ENCODE measurements around the gene ZNF232. TPM values are rescaled to one million over a fixed set of nuclear protein-coding genes. Genes with fewer than 3 reads are reported as not detected.
"Not testable (repeated sequence)": the region's sequence is repeated elsewhere in the genome, so short reads cannot be mapped to it uniquely, and the experiment has no call there.

ZNF232 gene
- total RNA-seq, 1 donor = 5.2 TPM

GRCh38 chr17:5122586-5123342 lies 11.1 kb upstream of the ZNF232 start:
- DNase-seq (ENCODE audit: low read depth) = no peak
- H3K4me3 ChIP-seq (ENCODE audit: low read depth, low read length) = peak overlapping the region; percentile 55
- TF ChIP-seq CTCF (IDR thresholded peaks at IDR 0.05; ENCODE audit: insufficient read depth, low read depth, low read length) = no peak

- DNase-seq (ENCODE audit: low read depth) = not testable (repeated sequence)
- peak overlapping the region; percentile 55 for H3K4me3 ChIP-seq (ENCODE audit: low read depth, low read length)
Measured at GRCh38 chr17:5122056-5122455, 10.4 kb upstream of the ZNF232 start.

- TF ChIP-seq CTCF (IDR thresholded peaks at IDR 0.05; ENCODE audit: insufficient read depth, low read depth, low read length) = no peak
- no peak for DNase-seq (ENCODE audit: low read depth)
- H3K4me3 ChIP-seq (ENCODE audit: low read depth, low read length) = no peak overlapping the region
Measured at GRCh38 chr17:5121186-5121841, 9.6 kb upstream of the ZNF232 start.

- not testable (repeated sequence) for DNase-seq (ENCODE audit: low read depth); H3K4me3 ChIP-seq (ENCODE audit: low read depth, low read length)
Measured at GRCh38 chr17:5120436-5121185, 8.9 kb upstream of the ZNF232 start.

DNA sequence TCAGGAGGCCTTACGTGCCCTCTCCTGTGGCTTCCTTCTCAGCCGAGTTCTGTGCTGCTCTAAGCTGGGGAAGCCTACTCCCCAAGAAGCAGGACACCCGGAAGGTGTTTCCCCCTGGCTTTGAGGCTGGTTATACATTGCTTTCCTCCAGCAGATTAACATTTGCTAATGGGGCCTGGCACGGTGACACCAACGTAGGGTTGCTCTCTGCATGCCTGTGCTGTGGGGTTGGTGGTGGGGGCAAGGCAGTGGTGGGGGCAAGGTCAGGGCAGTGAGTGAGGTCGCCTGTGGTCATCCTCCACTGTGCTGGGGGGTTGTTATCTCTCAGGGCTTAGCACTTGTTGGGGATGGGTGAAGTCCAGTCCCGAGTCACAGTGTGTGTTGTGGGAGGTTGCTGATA lies 8.4 kb upstream of the ZNF232 start:
- no peak for DNase-seq (ENCODE audit: low read depth)
- no peak overlapping the region for H3K4me3 ChIP-seq (ENCODE audit: low read depth, low read length)
- TF ChIP-seq CTCF (IDR thresholded peaks at IDR 0.05; ENCODE audit: insufficient read depth, low read depth, low read length) = no peak

GRCh38 chr17:5118219-5118618 lies 6.5 kb upstream of the ZNF232 start:
- no peak for DNase-seq (ENCODE audit: low read depth)
- no peak for TF ChIP-seq CTCF (IDR thresholded peaks at IDR 0.05; ENCODE audit: insufficient read depth, low read depth, low read length)
- no peak overlapping the region for H3K4me3 ChIP-seq (ENCODE audit: low read depth, low read length)

- DNase-seq (ENCODE audit: low read depth) = no peak
- no peak within 1 kb of the TSS for H3K4me3 ChIP-seq (ENCODE audit: low read depth, low read length)
- no peak for TF ChIP-seq CTCF (IDR thresholded peaks at IDR 0.05; ENCODE audit: insufficient read depth, low read depth, low read length)
Measured at GRCh38 chr17:5115673-5116651, 4.3 kb upstream of the ZNF232 start, which contains the start of gene USP6. USP6 (plus strand) TSS chr17:5116032; CDS start chr17:5130368, 14,336 bp downstream.

Data from fibroblast of villous mesenchyme (primary cell).